Mesendoderm (in vitro differentiated cells): ENCODE measurements around the gene COL19A1.
"Not testable (repeated sequence)": the region's sequence is repeated elsewhere in the genome, so short reads cannot be mapped to it uniquely, and the experiment has no call there.

Experiments used
- DNase-seq: peaks from one replicate; pipeline ENCODE4 v3.0.0; 2013
- H2AK5ac ChIP-seq: 2 replicates; pipeline ENCODE4 v1.6.1; 2013; ENCODE audit warnings: low read length, inconsistent platforms
- H2BK120ac ChIP-seq: 2 replicates; pipeline ENCODE4 v1.6.1; 2013; ENCODE audit warnings: low read depth, mild to moderate bottlenecking, low read length, moderate library complexity, mixed read lengths
- H2BK15ac ChIP-seq: replicated peaks from 2 replicates; pipeline ENCODE4 v1.6.1; 2013; ENCODE audit warnings: low read depth, mild to moderate bottlenecking, moderate library complexity
- H2BK5ac ChIP-seq: 2 replicates; pipeline ENCODE4 v1.6.1; 2013; ENCODE audit warnings: low read length, inconsistent platforms
- H3K18ac ChIP-seq: 2 replicates; pipeline ENCODE4 v1.6.1; 2013; ENCODE audit warnings: mild to moderate bottlenecking, low read length, mixed read lengths
- H3K23ac ChIP-seq: one replicate; pipeline ENCODE4 v1.6.1; 2013; ENCODE audit warnings: low read length
- H3K27ac ChIP-seq: 2 replicates; pipeline ENCODE4 v1.5.1; 2013; ENCODE audit warnings: low read depth, mild to moderate bottlenecking, inconsistent platforms, low read length, moderate library complexity
- H3K27me3 ChIP-seq: 2 replicates; pipeline ENCODE4 v1.6.1; 2013; ENCODE audit warnings: low read length, control low read depth, mild to moderate bottlenecking, inconsistent platforms; ENCODE audit not compliant: insufficient read depth, poor library complexity
- H3K36me3 ChIP-seq: 2 replicates; pipeline ENCODE4 v1.6.1; 2013; ENCODE audit warnings: low read length, inconsistent platforms; ENCODE audit not compliant: control insufficient read depth, insufficient read depth
- H3K4ac ChIP-seq: one replicate; pipeline ENCODE4 v1.6.1; 2013; ENCODE audit warnings: low read depth, mild to moderate bottlenecking, low read length, moderate library complexity
- H3K4me1 ChIP-seq: 2 replicates; pipeline ENCODE4 v1.6.1; 2013; ENCODE audit warnings: low read depth, low read length, inconsistent platforms; ENCODE audit not compliant: control insufficient read depth
- H3K4me2 ChIP-seq: 2 replicates; pipeline ENCODE4 v1.6.1; 2013; ENCODE audit warnings: low read length
- H3K4me3 ChIP-seq: 2 replicates; pipeline ENCODE4 v1.5.1; 2013; ENCODE audit warnings: mild to moderate bottlenecking, low read length
- H3K56ac ChIP-seq: one replicate; pipeline ENCODE4 v1.6.1; 2013; ENCODE audit warnings: low read length
- H3K79me1 ChIP-seq: 2 replicates; pipeline ENCODE4 v1.6.1; 2013; ENCODE audit warnings: low read length, inconsistent platforms
- H3K79me2 ChIP-seq: 2 replicates; pipeline ENCODE4 v1.6.1; 2013; ENCODE audit warnings: mild to moderate bottlenecking, low read length; ENCODE audit not compliant: control insufficient read depth, insufficient read depth
- H3K9ac ChIP-seq: 2 replicates; pipeline ENCODE4 v1.6.1; 2013; ENCODE audit warnings: low read length, inconsistent platforms
- H4K5ac ChIP-seq: one replicate; pipeline ENCODE4 v1.6.1; 2013; ENCODE audit warnings: low read length
- H4K8ac ChIP-seq: one replicate; pipeline ENCODE4 v1.6.1; 2013; ENCODE audit warnings: low read depth, mild to moderate bottlenecking, control low read depth, low read length, moderate library complexity
- WGBS: extraction: QIAGEN DNeasy Blood & Tissue Kit; methylation state at CpG from one replicate; pipeline ENCODE4 v1.1.7; 2013; ENCODE audit warnings: low lambda C conversion rate, missing lambda C conversion rate; ENCODE audit not compliant: insufficient coverage; ENCODE audit errors: extremely low coverage; 5-methylcytosine and 5-hydroxymethylcytosine counted together

Gene COL19A1

DNA sequence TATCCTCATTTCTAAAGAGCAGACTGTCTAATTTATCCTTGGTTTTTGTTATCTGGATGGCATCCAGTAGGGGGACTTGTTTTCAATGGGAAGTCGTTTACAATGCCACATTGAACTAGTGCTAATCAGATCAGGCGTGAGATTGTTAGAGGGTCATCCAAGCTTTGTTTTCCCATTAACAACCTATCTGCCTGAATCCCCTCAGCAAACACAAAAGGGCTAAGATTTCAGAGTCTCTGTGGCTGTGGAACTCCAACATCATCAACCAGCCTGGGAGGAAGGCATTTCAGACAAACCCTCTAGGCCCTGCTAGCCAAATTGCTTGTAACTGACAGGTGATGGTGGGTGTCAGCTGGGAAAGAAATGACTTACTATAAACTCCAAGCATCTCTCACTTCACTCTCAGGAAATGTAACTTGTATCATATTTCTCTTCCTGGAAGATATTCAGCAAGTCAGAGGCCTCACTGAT lies 47.7 kb downstream of the COL19A1 start:
- Histone ChIP-seq H3K4me3 (no peak overlapping the region), H4K8ac (no peak overlapping the region), H3K56ac (no peak overlapping the region), H4K5ac (no peak overlapping the region), H3K27ac (peak overlapping the region; percentile 63), H3K23ac (no peak overlapping the region), H3K4me2 (no peak overlapping the region), H3K27me3 (no peaks in the 10 kb centered on the region), H3K79me2 (no peaks in the 10 kb centered on the region), H2BK15ac (no peak overlapping the region), H3K36me3 (no peaks in the 10 kb centered on the region), H3K18ac (peak overlapping the region; percentile 51), H3K4me1 (peaks cover 5% of the 10 kb centered on the region), H3K79me1 (no peaks in the 10 kb centered on the region), H3K4ac (no peak overlapping the region), H2BK5ac (no peak overlapping the region), H3K9ac (no peak overlapping the region), H2AK5ac (no peak overlapping the region), H2BK120ac (no peak overlapping the region)
- peak; percentile 93 for DNase-seq
- no CpG with 5 or more reads among the region's 2 CpGs for WGBS

DNA sequence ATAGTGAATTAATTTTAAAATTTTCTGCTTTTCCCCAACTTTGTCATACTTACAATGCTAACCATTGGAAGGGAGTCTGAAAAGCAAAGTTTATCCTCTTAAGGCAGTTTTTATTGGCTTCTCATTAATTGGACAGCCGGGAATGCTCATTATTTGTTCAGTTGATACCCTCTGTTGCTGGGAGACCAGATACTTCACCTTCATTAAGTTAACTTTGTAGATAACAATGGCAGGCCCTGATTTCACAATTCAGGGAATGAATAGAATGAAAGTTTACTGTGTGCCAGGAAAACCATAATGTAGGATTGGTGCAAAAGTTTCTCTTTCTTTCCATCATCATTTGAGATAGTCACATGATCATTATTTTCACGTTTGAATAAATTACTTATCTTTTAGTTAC lies 49.0 kb downstream of the COL19A1 start:
- no peaks in the 10 kb centered on the region for H3K27me3 ChIP-seq
- no peak overlapping the region for H4K5ac ChIP-seq
- H3K36me3 ChIP-seq, result no peaks in the 10 kb centered on the region
- no peak overlapping the region for H3K4ac ChIP-seq
- H3K23ac ChIP-seq, result no peak overlapping the region
- DNase-seq, result peak; percentile 52
- H3K18ac ChIP-seq, result no peak overlapping the region
- no peak overlapping the region for H3K9ac ChIP-seq
- H3K4me3 ChIP-seq, result no peak overlapping the region
- peaks cover 5% of the 10 kb centered on the region for H3K4me1 ChIP-seq
- WGBS, result no CpG with 5 or more reads among the region's 2 CpGs
- H3K56ac ChIP-seq, result no peak overlapping the region
- no peaks in the 10 kb centered on the region for H3K79me1 ChIP-seq
- no peaks in the 10 kb centered on the region for H3K79me2 ChIP-seq
- H3K27ac ChIP-seq, result no peak overlapping the region
- no peak overlapping the region for H2BK15ac ChIP-seq
- H2BK120ac ChIP-seq, result no peak overlapping the region
- H3K4me2 ChIP-seq, result no peak overlapping the region
- H2AK5ac ChIP-seq, result no peak overlapping the region
- H2BK5ac ChIP-seq, result no peak overlapping the region
- no peak overlapping the region for H4K8ac ChIP-seq

DNA sequence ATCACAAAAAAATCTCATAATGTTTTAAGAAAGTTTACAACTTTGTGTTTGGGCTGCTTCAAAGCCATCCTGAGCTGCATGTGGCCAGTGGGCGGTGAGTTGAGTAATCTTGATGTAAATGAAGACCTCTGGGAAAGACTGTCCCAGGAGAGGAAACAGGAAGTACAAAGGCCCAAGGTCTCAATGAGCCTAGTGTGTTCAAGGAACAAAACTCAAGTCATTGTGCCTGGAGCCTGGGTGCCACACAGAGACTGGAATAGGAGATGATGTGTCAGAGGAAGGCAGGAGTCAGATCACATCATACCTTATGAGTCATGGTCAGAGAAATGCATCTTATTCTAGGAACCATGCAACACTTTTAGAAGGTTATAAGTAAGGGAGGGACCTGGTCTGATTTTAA lies 51.5 kb downstream of the COL19A1 start:
- no CpG with 5 or more reads among the region's 1 CpG for WGBS
- DNase-seq, result peak; percentile 37
- no peaks in the 10 kb centered on the region for H3K27me3 ChIP-seq
- H3K9ac ChIP-seq, result no peak overlapping the region
- H3K4ac ChIP-seq, result no peak overlapping the region
- no peaks in the 10 kb centered on the region for H3K79me2 ChIP-seq
- no peak overlapping the region for H2AK5ac ChIP-seq
- no peaks in the 10 kb centered on the region for H3K79me1 ChIP-seq
- no peak overlapping the region for H3K56ac ChIP-seq
- H2BK5ac ChIP-seq, result no peak overlapping the region
- no peak overlapping the region for H3K23ac ChIP-seq
- no peaks in the 10 kb centered on the region for H3K36me3 ChIP-seq
- H3K4me3 ChIP-seq, result no peak overlapping the region
- H3K4me1 ChIP-seq, result peaks cover 5% of the 10 kb centered on the region
- no peak overlapping the region for H3K4me2 ChIP-seq
- no peak overlapping the region for H3K18ac ChIP-seq
- no peak overlapping the region for H2BK15ac ChIP-seq
- H2BK120ac ChIP-seq, result no peak overlapping the region
- H4K5ac ChIP-seq, result no peak overlapping the region
- H4K8ac ChIP-seq, result no peak overlapping the region
- H3K27ac ChIP-seq, result no peak overlapping the region

DNA sequence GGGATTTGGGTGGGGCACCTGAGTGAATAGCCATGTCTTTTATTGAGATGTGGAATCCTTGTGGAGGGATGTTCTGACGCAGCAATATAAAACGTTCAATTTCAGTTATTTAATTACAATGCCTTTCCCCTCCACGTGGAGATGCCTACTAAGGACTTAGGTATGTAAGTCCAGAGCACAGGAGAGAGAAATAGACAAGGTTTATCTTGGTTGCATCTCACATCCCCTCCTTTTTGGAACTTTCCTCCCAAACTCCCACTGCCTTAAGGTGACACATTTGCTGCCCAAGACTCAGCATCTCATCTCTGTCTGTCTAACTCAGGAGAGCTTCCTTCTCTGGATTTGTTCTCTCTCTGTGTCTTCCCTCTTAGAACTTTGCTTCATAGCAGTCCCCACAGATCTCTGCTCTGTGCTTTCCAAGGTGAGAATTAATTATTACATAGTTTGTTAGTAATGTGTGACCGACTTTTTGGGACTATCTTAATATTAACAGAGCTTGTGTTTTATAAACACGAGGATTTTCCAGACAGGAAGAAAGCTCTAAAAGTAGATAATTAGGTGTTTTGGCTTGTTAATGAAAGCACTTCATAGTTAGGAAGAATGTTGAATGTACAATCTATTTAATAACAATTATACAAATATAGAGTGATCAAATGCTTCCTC lies 52.6 kb downstream of the COL19A1 start:
- Histone ChIP-seq H3K4ac (no peak overlapping the region), H3K9ac (no peak overlapping the region), H2AK5ac (no peak overlapping the region), H3K27me3 (no peaks in the 10 kb centered on the region), H3K18ac (no peak overlapping the region), H3K23ac (no peak overlapping the region), H3K36me3 (no peaks in the 10 kb centered on the region), H4K5ac (no peak overlapping the region), H2BK5ac (no peak overlapping the region), H3K56ac (no peak overlapping the region), H3K4me2 (no peak overlapping the region), H2BK15ac (no peak overlapping the region), H3K4me1 (no peaks in the 10 kb centered on the region), H2BK120ac (no peak overlapping the region), H3K79me2 (no peaks in the 10 kb centered on the region), H3K27ac (no peak overlapping the region), H4K8ac (no peak overlapping the region), H3K79me1 (no peaks in the 10 kb centered on the region), H3K4me3 (no peak overlapping the region)
- no peak for DNase-seq
- no CpG with 5 or more reads among the region's 5 CpGs for WGBS

DNA sequence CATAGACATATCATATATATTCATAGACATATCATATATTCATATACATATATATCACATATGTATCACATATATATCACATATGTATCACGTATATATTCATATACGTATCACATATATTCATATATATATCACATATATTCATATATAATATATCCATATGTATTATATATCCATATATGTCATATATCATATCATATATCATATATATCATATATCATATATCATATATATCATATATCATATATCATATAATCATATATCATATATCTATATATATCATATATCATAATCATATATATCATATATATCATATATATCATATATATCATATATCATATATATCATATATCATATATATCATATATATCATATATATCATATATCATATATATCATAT lies 54.7 kb downstream of the COL19A1 start:
- not testable (repeated sequence) for H2AK5ac ChIP-seq, H3K4me2 ChIP-seq, H3K79me2 ChIP-seq, H2BK15ac ChIP-seq, H3K36me3 ChIP-seq, H3K56ac ChIP-seq, H3K79me1 ChIP-seq, H2BK120ac ChIP-seq, H3K18ac ChIP-seq, DNase-seq, H3K4me3 ChIP-seq, H2BK5ac ChIP-seq, H4K8ac ChIP-seq, H3K9ac ChIP-seq, H3K27ac ChIP-seq, H3K27me3 ChIP-seq, H3K4ac ChIP-seq, H4K5ac ChIP-seq, H3K4me1 ChIP-seq, H3K23ac ChIP-seq
- 100% methylated on average over 2 of the region's 2 CpGs for WGBS

DNA sequence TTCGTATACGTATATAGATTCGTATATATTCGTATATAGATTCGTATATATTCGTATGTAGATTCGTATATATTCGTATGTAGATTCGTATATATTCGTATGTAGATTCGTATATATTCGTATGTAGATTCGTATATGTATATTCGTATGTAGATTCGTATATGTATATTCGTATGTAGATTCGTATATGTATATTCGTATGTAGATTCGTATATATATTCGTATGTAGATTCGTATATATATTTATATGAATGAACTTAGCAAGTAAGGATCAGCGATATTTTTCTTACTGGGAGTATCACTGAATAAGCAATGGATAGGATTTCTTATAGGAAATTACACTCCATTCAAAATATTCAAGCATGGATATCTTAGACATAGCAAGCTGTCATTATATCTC lies 55.3 kb downstream of the COL19A1 start:
- not testable (repeated sequence) for H3K79me2 ChIP-seq, H3K36me3 ChIP-seq, H4K8ac ChIP-seq, H4K5ac ChIP-seq, H3K23ac ChIP-seq, H3K9ac ChIP-seq, H3K27me3 ChIP-seq, H2AK5ac ChIP-seq, H3K4me1 ChIP-seq, H3K4me3 ChIP-seq, H3K4me2 ChIP-seq, H3K4ac ChIP-seq, H3K56ac ChIP-seq, H3K27ac ChIP-seq, H3K18ac ChIP-seq, H2BK5ac ChIP-seq, H2BK120ac ChIP-seq, DNase-seq, H2BK15ac ChIP-seq, H3K79me1 ChIP-seq
- 100% methylated on average over 22 of the region's 22 CpGs for WGBS
